Body of pancreas (tissue), 4 donors: ENCODE results near the gene DEFB124.

Experiments used
- CTCF ChIP-seq, 7 experiments: fragments of 450-650 bp in 4 of 7; fragments of 200-600 bp in 3 of 7; sonication (generic) in 3 of 7; IDR thresholded peaks; one replicate each; pipeline ENCODE4 v1.5.1; 2016 to 2019; ENCODE audit warnings: antibody characterized with exemption in 7 of 7
- POLR2A ChIP-seq, 3 donors: fragments of 450-650 bp; IDR thresholded peaks; one replicate each; pipeline ENCODE4 v1.6.1; 2016; ENCODE audit warnings: antibody characterized with exemption in 3 of 3, mild to moderate bottlenecking in 2 of 3

GRCh38 chr20:31515775-31516107 is 40.8 kb upstream of the DEFB124 start:
- TF ChIP-seq CTCF (IDR thresholded peaks at IDR 0.05) (no peak), POLR2A (IDR thresholded peaks at IDR 0.05) (no peak)
